Hepatic stellate cell (primary cell): Measurements from ENCODE around the gene FBXW8.
A peak's percentile ranks its signal among the peaks of the same experiment; 100 is the strongest.

ENCODE experiments used
- DNase-seq: peaks from one replicate; pipeline ENCODE4 v3.0.0; 2011; ENCODE audit warnings: low spot score

Gene FBXW8

DNA sequence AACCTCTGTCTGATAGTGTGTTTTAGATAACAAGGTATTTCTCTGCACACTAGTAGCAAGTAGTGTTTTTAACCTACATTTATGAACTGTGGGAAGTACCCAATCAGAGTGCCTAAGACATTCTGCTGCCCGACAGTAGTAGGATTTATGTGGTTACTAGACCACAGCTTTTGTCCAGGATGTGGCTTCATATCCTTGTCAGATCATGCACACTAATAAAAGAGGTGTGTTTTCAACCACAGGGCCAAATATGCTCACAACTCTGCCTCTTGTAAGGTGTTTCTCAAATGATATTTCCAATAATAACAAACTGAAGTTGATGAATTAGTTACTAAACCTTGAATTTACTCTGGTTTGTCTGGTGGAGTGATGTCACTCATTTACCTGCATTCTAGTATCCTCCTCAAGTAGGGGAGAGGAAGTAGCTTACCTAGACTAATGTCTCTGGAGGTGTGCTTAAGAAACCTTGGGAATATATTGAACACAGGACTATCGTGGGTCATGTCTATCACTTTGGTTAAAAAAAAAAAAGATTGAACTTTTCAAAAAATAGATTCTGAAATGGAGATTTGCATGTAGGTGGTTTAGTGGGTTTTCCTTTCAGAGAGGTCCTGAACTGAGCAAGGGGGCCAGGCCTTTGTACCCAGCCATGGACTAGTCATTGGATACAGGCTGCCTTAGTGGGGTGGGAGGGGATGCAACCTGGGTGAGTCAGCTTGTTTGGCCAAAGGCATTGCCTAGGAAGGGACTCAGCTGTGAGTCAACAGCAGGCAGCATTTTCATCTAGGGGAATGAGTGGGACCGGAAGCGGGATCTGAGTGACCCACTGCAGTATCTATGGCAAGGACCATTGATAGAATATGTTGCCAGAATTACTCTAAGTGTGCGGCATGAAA, 14.1 kb downstream of the FBXW8 start:
- peak; percentile 60 for DNase-seq

GRCh38 chr12:116926283-116927243, 15.8 kb downstream of the FBXW8 start:
- no peak for DNase-seq

- no peak for DNase-seq
Measured at GRCh38 chr12:116927244-116927940, 16.6 kb downstream of the FBXW8 start.

DNA sequence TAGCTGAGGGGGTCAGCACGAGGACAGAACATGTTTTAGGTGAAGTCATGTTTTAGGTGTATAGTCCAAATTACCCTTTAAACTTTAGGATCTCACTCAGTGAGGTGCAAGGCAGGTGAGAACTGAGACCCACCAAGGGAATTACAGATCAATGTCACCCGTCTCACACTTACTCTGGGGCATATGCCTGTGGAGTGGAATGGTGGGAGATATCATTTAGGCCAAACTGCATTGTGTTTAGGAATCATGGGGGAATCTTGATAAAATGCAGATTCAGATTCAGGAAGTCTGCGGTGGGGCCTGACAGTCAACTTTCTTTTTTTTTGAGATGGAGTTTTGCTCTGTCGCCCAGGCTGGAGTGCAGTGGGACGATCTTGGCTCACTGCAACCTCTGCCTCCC, 17.8 kb downstream of the FBXW8 start:
- DNase-seq, result no peak

GRCh38 chr12:116929885-116930284, 19.1 kb downstream of the FBXW8 start:
- DNase-seq, result no peak

DNA sequence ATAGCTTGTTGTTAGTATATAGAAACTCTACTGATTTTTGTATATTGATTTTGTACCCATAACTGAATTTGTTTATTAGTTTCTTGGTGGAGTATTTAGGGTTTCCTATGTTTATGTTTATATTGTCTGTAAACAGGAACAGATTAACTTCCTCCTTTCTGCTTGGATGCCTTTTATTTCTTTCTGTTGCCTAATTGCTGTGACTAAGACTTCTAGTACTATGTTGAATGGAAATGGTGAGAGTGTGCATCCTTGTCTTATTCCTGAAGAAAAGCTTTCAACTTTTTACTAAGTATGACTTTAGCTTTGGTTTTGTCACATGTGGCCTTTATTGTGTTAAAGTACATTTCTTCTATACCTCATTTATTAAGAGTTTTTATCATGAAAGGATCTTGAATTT, 20.9 kb downstream of the FBXW8 start:
- no peak for DNase-seq

DNA sequence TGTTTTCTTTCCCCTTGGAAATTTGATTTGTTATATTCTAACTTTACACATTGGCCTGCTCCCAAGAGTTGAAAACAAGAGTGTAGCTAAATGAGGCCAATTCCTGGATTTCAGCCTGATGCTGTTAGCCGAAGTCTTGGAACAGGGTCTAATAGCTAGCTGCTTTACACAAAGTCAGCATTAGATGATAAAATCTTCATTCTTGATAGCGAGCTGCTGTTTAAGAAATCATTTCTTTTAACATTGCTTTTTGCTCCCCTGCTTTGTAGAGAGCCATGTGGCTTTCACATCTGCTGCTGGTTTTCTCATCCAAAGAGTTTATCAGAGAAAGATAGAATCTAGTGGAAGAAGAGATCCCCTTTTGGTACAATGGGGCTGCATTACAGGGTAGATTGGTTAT, 22.3 kb downstream of the FBXW8 start:
- no peak for DNase-seq

DNA sequence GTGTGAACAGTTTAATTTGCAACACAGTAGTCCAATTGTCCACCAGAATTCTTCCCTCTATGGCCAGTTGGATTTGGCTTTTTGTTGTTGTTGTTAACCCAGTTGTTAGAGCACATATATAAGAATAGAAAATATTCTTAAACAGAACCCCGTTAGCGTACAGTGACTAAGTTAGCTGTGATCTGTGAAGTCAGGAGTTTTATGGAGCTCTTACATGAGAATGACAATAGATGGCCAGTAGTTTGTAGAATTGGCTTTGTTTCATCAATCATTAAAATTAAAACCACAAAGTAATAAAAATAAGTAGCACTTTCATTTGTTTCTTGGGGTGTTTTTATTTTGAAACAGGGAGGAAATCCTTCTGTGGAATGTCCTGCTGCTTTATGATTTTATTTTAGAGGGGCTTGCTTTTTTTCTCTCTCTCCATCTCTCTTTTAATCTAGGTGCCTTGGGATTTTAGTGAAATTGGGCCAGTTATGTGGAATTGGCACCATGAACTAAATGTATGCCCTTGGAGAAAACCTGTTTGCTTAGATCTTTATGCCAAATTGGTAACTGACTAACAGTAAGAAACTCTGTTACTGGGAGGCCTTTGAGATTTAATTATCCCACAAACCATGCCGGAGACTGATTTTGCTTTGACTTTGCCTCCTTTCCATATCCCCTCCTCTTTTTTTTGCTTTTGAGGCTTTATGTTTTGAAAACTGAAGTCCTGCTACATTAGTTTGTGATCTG, 22.9 kb downstream of the FBXW8 start:
- DNase-seq, result no peak

- DNase-seq, result no peak
Measured at GRCh38 chr12:116934908-116935705, 24.4 kb downstream of the FBXW8 start.

DNA sequence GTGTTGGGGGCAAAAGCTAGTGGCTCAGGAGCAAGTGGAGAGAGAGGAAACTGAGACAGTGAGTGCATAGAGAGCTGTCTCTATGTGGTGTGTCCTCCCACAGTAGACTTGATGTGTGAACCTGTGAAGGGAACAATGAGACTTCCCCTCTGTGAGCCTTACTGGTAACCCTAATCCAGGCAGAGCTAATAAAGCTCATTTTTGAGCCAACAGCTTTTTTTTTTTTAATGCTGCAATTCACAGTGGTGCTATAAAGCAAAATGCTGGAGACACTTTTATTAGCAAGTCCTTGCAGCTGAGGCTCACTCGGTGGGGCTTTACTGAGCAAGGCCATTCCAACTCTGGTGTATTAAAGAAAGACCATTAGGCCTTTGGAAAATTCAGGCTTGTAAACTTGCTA, 26.9 kb downstream of the FBXW8 start:
- DNase-seq, result no peak

GRCh38 chr12:116939734-116940133, 29.0 kb downstream of the FBXW8 start:
- DNase-seq, result no peak

GRCh38 chr12:116941188-116941587, 30.4 kb downstream of the FBXW8 start:
- no peak for DNase-seq

- no peak for DNase-seq
Measured at GRCh38 chr12:116943419-116944372, 32.9 kb downstream of the FBXW8 start.

- DNase-seq, result no peak
Measured at GRCh38 chr12:116945886-116946550, 35.3 kb downstream of the FBXW8 start.

GRCh38 chr12:116948298-116948697, 37.5 kb downstream of the FBXW8 start:
- DNase-seq, result no peak

GRCh38 chr12:116950628-116951325, 40.0 kb downstream of the FBXW8 start:
- no peak for DNase-seq

- DNase-seq, result no peak
Measured at GRCh38 chr12:116954710-116955381, 44.1 kb downstream of the FBXW8 start.
